HUES6 (cell line): ENCODE data around the gene LSR.

ENCODE experiments used
- H3K27ac ChIP-seq: 2 replicates; pipeline ENCODE4 v1.7.0; 2013; ENCODE audit warnings: low read depth, mild to moderate bottlenecking, low read length, inconsistent platforms
- H3K27me3 ChIP-seq: 2 replicates; pipeline ENCODE4 v1.6.1; 2013; ENCODE audit warnings: low read length; ENCODE audit not compliant: control insufficient read depth, insufficient read depth
- H3K36me3 ChIP-seq: 2 replicates; pipeline ENCODE4 v1.6.1; 2013; ENCODE audit warnings: low read length; ENCODE audit not compliant: control insufficient read depth, insufficient read depth
- H3K4me1 ChIP-seq: 2 replicates; pipeline ENCODE4 v1.6.1; 2013; ENCODE audit warnings: low read length; ENCODE audit not compliant: control insufficient read depth, insufficient read depth
- H3K4me3 ChIP-seq: 2 replicates; pipeline ENCODE4 v1.5.1; 2013; ENCODE audit warnings: low read depth, low read length
- H3K9ac ChIP-seq: one replicate; pipeline ENCODE4 v1.6.1; 2013; ENCODE audit warnings: mild to moderate bottlenecking, low read length
- H3K9me3 ChIP-seq: 2 replicates; pipeline ENCODE4 v1.6.1; 2013; ENCODE audit warnings: low read depth, low read length; ENCODE audit not compliant: control insufficient read depth, insufficient read depth

The LSR gene

DNA sequence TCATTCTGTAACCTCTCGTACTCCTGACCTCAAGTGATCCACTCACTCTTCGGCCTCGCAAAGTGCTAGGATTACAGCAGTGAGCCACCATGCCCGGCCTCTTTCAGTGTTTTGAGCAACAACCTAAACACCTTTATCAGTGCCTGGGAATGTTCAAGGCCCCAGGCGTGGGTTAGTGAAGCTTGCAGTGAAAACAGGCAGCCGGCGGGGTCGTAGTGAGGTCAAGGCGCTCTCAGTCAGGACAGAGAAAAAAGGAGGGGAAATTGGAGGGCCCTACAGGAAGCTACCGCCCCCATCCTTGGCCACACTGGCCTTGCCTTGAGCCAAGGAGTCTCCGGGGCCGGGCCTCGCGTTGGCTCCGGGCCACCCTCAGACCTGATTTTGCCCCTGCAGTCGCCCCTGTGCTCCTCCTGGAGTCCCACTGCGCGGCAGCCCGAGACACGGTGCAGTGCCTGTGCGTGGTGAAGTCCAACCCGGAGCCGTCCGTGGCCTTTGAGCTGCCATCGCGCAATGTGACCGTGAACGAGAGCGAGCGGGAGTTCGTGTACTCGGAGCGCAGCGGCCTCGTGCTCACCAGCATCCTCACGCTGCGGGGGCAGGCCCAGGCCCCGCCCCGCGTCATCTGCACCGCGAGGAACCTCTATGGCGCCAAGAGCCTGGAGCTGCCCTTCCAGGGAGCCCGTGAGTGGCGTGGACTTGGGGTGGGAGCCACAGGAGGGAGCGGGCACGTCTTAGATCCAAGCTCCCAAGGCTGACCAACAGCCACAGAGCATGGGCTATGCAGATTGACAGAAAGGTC, 60.9 kb downstream of the LSR start:
- no peaks in the 10 kb centered on the region for H3K4me1 ChIP-seq
- no peak overlapping the region for H3K4me3 ChIP-seq
- no peak overlapping the region for H3K9ac ChIP-seq
- H3K36me3 ChIP-seq: no peaks in the 10 kb centered on the region
- no peaks in the 10 kb centered on the region for H3K27me3 ChIP-seq
- no peaks in the 10 kb centered on the region for H3K9me3 ChIP-seq
- H3K27ac ChIP-seq: no peak overlapping the region

DNA sequence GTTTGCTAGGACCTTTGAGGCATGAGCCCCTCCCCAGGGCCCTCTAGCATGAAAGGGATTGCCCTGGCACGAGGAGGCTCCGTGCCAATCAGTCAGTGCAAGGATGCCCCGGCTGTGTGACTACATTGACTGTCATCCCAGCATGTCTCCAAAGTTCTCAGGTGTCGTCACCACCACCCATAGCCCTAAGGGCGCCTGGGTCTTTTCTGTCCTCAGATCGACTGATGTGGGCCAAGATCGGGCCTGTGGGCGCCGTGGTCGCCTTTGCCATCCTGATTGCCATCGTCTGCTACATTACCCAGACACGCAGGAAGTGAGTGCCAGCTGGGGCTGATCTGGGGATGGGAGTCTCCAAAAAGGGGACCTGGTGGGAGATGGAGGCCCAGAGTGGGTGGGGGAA, 61.5 kb downstream of the LSR start:
- Histone ChIP-seq H3K27ac (no peak overlapping the region), H3K4me1 (no peaks in the 10 kb centered on the region), H3K4me3 (no peak overlapping the region), H3K27me3 (no peaks in the 10 kb centered on the region), H3K9me3 (no peaks in the 10 kb centered on the region), H3K36me3 (no peaks in the 10 kb centered on the region), H3K9ac (no peak overlapping the region)

DNA sequence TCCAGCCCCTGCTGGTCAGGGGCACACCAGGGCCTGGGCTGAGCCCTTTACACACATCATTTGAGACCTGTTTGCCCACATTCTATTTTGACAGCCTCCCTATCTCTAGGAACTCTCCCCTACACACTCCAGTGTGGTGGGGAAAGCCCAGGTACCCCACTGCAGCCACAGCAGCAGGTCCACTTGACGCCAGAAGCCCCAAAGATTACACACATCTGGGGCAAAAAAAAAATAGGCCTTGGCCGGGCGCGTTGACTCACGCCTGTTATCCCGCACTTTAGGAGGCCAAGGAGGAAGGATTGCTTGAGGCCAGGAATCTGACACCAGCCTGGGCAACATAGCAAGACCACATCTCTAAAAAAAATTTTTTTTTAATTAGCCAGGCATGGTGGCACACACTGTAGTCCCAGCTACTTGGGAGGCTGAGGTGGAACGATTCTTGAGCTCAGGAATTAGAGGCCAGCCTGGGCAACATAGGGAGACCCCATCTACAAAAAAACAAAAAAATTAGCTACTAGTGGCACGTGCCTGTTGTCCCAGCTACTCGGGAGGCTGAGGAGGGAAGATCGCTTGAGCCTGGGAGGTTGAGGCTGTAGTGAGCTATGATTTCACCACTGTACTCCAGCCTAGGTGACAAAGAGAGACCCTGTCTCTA, 62.1 kb downstream of the LSR start:
- H3K9ac ChIP-seq: no peak overlapping the region
- no peak overlapping the region for H3K27ac ChIP-seq
- no peaks in the 10 kb centered on the region for H3K36me3 ChIP-seq
- no peaks in the 10 kb centered on the region for H3K4me1 ChIP-seq
- no peaks in the 10 kb centered on the region for H3K9me3 ChIP-seq
- H3K4me3 ChIP-seq: no peak overlapping the region
- H3K27me3 ChIP-seq: no peaks in the 10 kb centered on the region

DNA sequence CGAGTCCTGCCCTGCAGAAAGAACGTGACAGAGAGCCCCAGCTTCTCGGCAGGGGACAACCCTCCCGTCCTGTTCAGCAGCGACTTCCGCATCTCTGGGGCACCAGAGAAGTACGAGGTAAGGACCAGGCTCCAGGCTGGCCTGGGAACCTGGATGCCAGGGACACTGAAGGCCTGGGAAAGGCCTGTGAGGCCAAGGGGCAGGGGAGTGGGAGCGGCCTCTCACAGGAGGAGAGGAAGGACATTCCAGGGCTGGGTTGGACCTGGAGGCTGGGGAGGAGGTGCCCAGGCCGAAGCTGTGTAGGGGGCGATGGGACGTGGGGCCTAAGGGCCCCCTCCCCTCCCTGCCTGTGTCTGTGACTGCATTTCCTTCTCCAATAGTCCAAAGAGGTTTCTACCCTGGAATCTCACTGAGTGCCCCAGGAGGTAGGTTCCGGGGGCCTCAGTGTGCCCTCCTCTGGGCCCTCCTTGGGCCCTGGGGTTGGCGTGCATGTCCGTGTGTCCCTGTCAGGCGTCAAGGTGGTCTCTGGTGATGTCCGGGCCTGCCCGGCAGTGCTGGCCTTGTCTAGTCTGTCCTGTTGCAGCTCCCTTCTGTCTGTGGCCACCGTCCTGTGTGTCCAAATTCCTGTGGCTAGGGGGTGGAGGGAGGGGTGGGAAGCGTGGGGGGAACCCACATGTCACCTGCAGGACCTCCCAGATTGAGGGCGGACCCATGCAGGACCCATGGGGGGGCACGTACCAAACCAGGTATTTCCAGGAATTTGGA, 63.3 kb downstream of the LSR start:
- no peaks in the 10 kb centered on the region for H3K4me1 ChIP-seq
- no peaks in the 10 kb centered on the region for H3K9me3 ChIP-seq
- no peaks in the 10 kb centered on the region for H3K27me3 ChIP-seq
- no peaks in the 10 kb centered on the region for H3K36me3 ChIP-seq
- H3K4me3 ChIP-seq: no peak overlapping the region
- H3K9ac ChIP-seq: peak overlapping the region; percentile 2
- no peak overlapping the region for H3K27ac ChIP-seq

DNA sequence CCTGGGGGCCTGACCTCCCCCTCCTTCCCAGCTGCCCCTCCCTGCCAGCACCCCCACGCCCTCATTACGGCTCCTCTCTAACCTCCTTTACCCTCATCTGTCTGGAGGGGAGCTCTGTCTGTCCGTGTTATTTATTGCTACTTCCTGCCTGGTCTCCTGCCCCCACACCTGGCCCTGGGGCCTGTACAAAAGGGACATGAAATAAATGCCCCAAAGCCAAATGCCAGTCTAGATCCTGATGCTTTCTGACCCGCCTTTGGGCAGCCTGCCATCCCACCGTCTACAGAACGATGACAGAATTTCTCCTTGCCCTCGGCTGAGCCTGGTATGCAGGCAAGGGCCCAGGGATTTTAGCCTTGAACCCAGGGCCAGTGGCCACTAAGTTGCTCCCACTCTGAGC, 64.8 kb downstream of the LSR start:
- H3K9me3 ChIP-seq: no peaks in the 10 kb centered on the region
- H3K36me3 ChIP-seq: no peaks in the 10 kb centered on the region
- H3K27ac ChIP-seq: no peak overlapping the region
- H3K4me3 ChIP-seq: no peak overlapping the region
- H3K27me3 ChIP-seq: no peaks in the 10 kb centered on the region
- no peak overlapping the region for H3K9ac ChIP-seq
- no peaks in the 10 kb centered on the region for H3K4me1 ChIP-seq

DNA sequence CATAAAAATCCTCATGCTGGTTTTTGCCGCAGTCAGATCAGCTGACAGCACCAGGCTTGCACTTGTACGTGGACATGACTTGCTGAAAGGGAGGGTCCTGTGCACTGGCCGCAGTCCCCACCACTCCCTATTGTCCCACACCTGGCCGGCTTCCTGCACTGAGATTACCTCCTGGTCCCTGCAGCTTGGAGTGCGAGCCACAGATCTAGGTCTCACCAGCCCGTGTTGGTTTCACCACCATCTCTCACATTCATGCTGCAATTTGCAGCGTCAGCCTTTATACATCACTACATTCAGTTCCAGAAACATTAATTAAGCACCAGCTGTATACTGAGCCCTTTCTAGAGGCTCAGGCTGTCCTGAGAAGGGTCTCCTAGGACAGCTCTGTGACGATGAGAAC, 65.2 kb downstream of the LSR start:
- no peaks in the 10 kb centered on the region for H3K27me3 ChIP-seq
- H3K4me3 ChIP-seq: no peak overlapping the region
- peaks cover 1% of the 10 kb centered on the region; the same call in 1 of the 2 replicates for H3K4me1 ChIP-seq
- H3K9me3 ChIP-seq: no peaks in the 10 kb centered on the region
- no peak overlapping the region for H3K27ac ChIP-seq
- no peaks in the 10 kb centered on the region for H3K36me3 ChIP-seq
- no peak overlapping the region for H3K9ac ChIP-seq

DNA sequence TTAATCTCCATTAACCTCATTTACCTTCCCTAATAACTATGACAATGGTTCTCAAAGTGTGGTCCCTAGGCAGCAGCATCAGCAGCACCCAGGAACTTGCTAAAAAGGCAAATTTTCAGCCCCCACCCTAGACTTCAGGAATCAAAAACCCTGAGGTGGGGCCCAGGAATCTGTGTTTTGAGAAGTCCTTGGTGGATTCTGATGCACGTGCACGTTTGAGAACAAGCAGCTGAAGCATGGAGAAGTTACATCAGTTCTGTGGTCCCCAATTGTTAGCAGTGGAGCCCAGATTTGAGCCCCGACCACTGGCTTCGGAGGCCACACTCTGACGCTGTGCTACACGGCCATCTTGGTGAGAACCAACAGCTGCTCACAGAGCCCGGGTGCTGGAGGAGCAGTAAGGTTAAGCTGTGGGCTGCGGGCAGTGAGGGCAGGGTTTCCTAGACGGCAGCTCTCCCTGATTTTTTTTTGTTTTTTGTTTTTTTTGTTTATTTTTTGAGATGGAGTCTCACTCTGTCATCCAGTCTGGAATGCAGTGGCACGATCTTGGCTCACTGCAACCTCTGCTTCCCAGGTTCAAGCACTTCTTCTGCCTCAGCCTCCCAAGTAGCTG, 66.2 kb downstream of the LSR start:
- H3K27ac ChIP-seq: no peak overlapping the region
- H3K4me1 ChIP-seq: peaks cover 3% of the 10 kb centered on the region; the same call in 1 of the 2 replicates
- H3K36me3 ChIP-seq: no peaks in the 10 kb centered on the region
- H3K9me3 ChIP-seq: no peaks in the 10 kb centered on the region
- no peak overlapping the region for H3K9ac ChIP-seq
- H3K4me3 ChIP-seq: no peak overlapping the region
- no peaks in the 10 kb centered on the region for H3K27me3 ChIP-seq

DNA sequence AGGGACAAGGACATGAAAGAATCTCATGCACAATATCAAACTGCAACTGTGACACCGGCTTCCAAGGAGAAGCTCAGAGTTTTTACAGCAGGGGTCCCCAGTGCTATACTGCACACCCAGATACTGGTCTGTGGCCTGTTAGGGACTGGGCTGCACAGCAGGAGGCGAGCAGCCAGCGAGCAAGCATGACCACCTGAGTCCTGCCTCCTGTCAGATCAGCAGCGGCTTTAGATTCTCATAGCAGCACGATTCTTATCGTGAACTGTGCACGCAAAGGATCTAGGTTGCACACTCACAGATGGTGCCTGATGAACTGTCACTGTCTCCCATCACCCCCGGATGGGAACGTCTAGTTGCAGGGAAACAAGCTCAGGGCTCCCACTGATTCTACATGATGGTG, 67.1 kb downstream of the LSR start:
- peaks cover 3% of the 10 kb centered on the region; the same call in 1 of the 2 replicates for H3K4me1 ChIP-seq
- no peak overlapping the region for H3K27ac ChIP-seq
- no peaks in the 10 kb centered on the region for H3K36me3 ChIP-seq
- H3K9me3 ChIP-seq: no peaks in the 10 kb centered on the region
- H3K4me3 ChIP-seq: no peak overlapping the region
- H3K27me3 ChIP-seq: no peaks in the 10 kb centered on the region
- no peak overlapping the region for H3K9ac ChIP-seq

DNA sequence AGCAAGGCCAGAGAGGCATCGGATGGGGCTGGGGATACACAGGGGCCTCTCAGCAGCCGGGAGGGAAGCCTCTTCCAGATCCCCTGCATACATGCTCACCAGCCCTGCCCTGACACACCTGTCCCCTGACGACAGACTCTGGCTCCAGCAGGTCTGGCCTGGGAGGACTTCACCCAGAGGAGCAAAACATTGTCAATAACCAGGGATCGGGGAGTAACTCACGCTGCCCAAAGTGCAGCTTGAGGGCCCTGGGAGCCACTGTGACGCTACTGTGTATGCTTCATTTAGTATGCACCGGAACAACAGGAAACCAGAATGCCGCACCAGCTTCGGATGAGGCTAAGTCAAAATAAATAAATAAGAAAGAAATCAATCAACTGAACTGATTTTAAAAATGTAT, 67.8 kb downstream of the LSR start:
- H3K27me3 ChIP-seq: no peaks in the 10 kb centered on the region
- no peaks in the 10 kb centered on the region for H3K36me3 ChIP-seq
- H3K9ac ChIP-seq: no peak overlapping the region
- H3K9me3 ChIP-seq: no peaks in the 10 kb centered on the region
- H3K4me3 ChIP-seq: no peak overlapping the region
- H3K4me1 ChIP-seq: peaks cover 3% of the 10 kb centered on the region; the same call in 1 of the 2 replicates
- H3K27ac ChIP-seq: no peak overlapping the region
